Osteocyte (in vitro differentiated cells): ENCODE results near the gene PSME3. TPM values are rescaled to one million over a fixed set of nuclear protein-coding genes. Genes with fewer than 3 reads are reported as not detected.
"Not testable (repeated sequence)": the region's sequence is repeated elsewhere in the genome, so short reads cannot be mapped to it uniquely, and the experiment has no call there.

ENCODE experiments used
- DNase-seq: peaks from one replicate; pipeline ENCODE4 v3.0.0; 2021; ENCODE audit warnings: mixed read lengths; ENCODE audit not compliant: unreplicated experiment; ENCODE audit errors: extremely low spot score
- H3K27ac Mint-ChIP-seq: one replicate; pipeline ENCODE4 v1.8.0; 2021; ENCODE audit warnings: mild to moderate bottlenecking, mixed read lengths; ENCODE audit not compliant: unreplicated experiment
- H3K27me3 Mint-ChIP-seq: one replicate; pipeline ENCODE4 v1.8.0; 2021; ENCODE audit warnings: mixed read lengths; ENCODE audit not compliant: unreplicated experiment
- H3K36me3 Mint-ChIP-seq: one replicate; pipeline ENCODE4 v1.8.0; 2021; ENCODE audit warnings: mixed read lengths; ENCODE audit not compliant: unreplicated experiment
- H3K4me1 Mint-ChIP-seq: one replicate; pipeline ENCODE4 v1.8.0; 2021; ENCODE audit warnings: mixed read lengths; ENCODE audit not compliant: unreplicated experiment
- H3K4me3 Mint-ChIP-seq: one replicate; pipeline ENCODE4 v1.8.0; 2021; ENCODE audit warnings: mild to moderate bottlenecking, moderate library complexity, mixed read lengths; ENCODE audit not compliant: unreplicated experiment
- H3K9me3 Mint-ChIP-seq: one replicate; pipeline ENCODE4 v1.8.0; 2021; ENCODE audit warnings: mixed read lengths; ENCODE audit not compliant: unreplicated experiment
- CTCF ChIP-seq: fragments of 200-600 bp; sonication (generic); IDR thresholded peaks from 2 replicates; pipeline ENCODE4 v1.5.0; 2021; ENCODE audit warnings: antibody characterized with exemption, mild to moderate bottlenecking, moderate library complexity
- total RNA-seq: library from RNA; stranded (reverse); gene quantifications from 2 replicates; pipeline ENCODE4 v1.2.1, GENCODE V29; 2021

PSME3 gene
- total RNA-seq, 1 donor from 2014 or later: 111 TPM

DNA sequence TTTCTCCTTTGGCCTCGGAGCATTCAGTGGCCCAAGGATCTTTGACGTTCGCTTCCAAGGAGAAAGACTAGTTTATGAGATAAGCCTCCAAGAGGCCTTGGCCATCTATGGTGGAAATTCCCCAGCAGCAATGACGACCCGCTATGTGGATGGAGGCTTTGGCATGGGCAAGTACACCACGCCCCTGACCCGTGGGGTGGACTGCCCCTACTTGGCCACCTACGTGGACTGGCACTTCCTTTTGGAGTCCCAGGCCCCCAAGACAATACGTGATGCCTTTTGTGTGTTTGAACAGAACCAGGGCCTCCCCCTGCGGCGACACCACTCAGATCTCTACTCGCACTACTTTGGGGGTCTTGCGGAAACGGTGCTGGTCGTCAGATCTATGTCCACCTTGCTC, 19.2 kb downstream of the PSME3 start:
- no peak for DNase-seq
- H3K4me1 Mint-ChIP-seq: no peaks in the 10 kb centered on the region
- H3K27ac Mint-ChIP-seq: no peak overlapping the region
- no peak for TF ChIP-seq CTCF
- no peak overlapping the region for H3K4me3 Mint-ChIP-seq
- H3K27me3 Mint-ChIP-seq: no peaks in the 10 kb centered on the region
- H3K9me3 Mint-ChIP-seq: no peaks in the 10 kb centered on the region
- H3K36me3 Mint-ChIP-seq: no peaks in the 10 kb centered on the region

DNA sequence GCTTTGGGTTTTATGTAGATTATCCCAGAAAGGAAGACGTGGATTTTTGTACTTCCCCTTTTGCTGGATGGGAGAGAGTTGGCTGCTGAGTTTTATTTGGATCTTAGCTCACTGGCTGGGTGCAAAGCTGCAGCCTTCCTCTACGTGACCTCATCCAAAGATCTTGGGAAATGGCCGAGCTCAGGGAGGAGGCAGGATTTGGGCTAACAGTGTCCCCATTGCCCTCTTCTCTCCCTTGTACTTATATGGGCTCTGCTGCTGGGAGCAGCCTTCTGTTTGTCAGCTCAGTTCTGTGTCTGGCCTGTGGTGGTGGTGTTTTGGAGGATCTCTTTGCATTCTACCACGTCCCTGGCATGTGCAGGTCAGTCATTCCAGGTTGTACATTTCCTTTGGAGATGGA, 19.8 kb downstream of the PSME3 start:
- Mint-ChIP-seq H3K4me3 (no peak overlapping the region), H3K4me1 (no peaks in the 10 kb centered on the region)

GRCh38 chr17:42853597-42853967, 20.4 kb downstream of the PSME3 start:
- Mint-ChIP-seq H3K9me3 (no peaks in the 10 kb centered on the region), H3K27me3 (no peaks in the 10 kb centered on the region), H3K4me3 (no peak overlapping the region), H3K27ac (no peak overlapping the region), H3K36me3 (no peaks in the 10 kb centered on the region), H3K4me1 (no peaks in the 10 kb centered on the region)
- no peak for DNase-seq
- no peak for TF ChIP-seq CTCF

More for the DNA sequence above, 19.8 kb downstream of the PSME3 start:
- Mint-ChIP-seq H3K36me3 (no peaks in the 10 kb centered on the region), H3K27ac (no peak overlapping the region), H3K9me3 (no peaks in the 10 kb centered on the region), H3K27me3 (no peaks in the 10 kb centered on the region)
- TF ChIP-seq CTCF: no peak
- no peak for DNase-seq

DNA sequence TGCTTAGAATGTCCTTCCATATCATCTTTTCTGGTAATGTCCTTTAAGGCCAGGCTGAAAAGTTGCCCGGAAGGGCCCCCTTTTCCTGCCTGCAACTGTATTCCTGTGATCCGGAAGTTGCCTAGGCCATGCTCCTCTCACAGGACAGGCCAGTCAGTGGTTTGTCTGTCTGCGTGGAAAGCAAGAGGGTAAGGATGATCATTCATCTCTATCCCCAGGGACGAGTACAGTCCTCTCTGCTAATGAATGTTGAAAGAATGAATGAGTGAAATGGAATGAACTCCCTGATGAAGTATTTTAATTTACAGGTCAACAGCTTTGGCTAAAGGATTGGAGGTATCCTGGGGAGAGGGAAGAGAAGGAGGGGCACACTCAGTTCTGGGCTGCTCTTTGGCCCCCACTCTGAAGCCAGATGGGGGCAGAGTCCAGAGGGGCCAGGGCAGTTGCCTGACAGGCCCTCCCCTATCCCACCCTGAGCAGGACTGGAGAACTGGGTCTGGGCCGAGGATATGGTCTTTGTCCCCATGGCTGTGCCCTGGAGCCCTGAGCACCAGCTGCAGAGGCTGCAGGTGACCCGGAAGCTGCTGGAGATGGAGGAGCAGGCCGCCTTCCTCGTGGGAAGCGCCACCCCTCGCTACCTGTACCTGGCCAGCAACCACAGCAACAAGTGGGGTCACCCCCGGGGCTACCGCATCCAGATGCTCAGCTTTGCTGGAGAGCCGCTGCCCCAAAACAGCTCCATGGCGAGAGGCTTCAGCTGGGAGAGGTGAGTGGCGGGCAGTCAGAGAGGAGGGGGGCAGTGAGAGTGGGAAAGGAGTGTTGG, 21.0 kb downstream of the PSME3 start:
- Mint-ChIP-seq H3K9me3 (no peaks in the 10 kb centered on the region), H3K36me3 (no peaks in the 10 kb centered on the region), H3K4me3 (no peak overlapping the region), H3K4me1 (no peaks in the 10 kb centered on the region), H3K27me3 (no peaks in the 10 kb centered on the region), H3K27ac (no peak overlapping the region)
- no peak for TF ChIP-seq CTCF
- DNase-seq: no peak

DNA sequence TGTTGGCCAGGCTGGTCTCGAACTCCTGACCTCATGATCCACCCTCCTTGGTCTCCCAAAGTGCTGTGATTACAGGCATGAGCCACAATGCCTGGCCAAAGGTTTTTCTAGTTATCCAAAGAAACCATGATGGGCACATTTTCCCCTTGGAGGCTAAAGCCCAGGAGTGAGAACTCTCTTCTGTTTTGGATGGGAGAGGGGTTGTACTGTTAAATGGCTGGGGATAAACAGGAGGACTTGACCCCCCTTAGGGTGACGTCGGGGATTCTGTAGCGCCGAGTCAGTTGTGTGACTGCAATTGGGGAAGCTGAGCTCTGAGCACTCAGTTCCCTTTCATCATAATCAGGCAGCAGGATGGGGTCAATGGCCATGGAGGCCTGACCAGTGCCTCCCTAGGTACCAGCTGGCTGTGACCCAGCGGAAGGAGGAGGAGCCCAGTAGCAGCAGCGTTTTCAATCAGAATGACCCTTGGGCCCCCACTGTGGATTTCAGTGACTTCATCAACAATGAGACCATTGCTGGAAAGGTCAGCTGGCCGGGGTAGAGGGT, 21.9 kb downstream of the PSME3 start:
- no peaks in the 10 kb centered on the region for H3K36me3 Mint-ChIP-seq

DNA sequence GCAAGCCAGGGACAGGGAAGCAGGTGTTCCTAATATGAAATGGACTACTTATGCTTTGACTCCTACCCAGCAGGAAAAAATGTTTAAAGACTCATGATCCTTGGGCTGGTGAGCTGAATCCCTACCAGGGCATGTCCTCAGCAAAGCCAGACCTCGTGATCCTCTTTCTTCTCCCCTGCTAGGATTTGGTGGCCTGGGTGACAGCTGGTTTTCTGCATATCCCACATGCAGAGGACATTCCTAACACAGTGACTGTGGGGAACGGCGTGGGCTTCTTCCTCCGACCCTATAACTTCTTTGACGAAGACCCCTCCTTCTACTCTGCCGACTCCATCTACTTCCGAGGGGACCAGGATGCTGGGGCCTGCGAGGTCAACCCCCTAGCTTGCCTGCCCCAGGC, 22.9 kb downstream of the PSME3 start:
- H3K27ac Mint-ChIP-seq, H3K4me3 Mint-ChIP-seq, DNase-seq, H3K4me1 Mint-ChIP-seq, H3K27me3 Mint-ChIP-seq, H3K9me3 Mint-ChIP-seq, H3K36me3 Mint-ChIP-seq: not testable (repeated sequence)

More for the DNA sequence above, 21.9 kb downstream of the PSME3 start:
- Mint-ChIP-seq H3K27me3 (no peaks in the 10 kb centered on the region), H3K27ac (no peak overlapping the region), H3K4me3 (no peak overlapping the region), H3K9me3 (no peaks in the 10 kb centered on the region), H3K4me1 (no peaks in the 10 kb centered on the region)
- DNase-seq: no peak
- no peak for TF ChIP-seq CTCF

DNA sequence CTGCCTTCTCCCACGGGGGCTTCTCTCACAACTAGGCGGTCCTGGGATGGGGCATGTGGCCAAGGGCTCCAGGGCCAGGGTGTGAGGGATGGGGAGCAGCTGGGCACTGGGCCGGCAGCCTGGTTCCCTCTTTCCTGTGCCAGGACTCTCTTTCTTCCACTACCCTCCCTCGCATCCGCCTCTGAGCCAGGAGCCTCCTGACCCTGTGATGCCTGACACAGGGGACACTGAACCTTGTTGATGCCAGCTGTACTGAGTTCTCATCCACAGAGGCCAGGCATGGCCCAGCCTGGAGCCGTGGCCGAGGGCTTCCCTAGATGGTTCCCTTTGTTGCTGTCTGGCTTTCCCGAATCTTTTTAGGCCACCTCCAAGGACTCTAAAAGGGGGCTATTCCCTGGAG, 23.3 kb downstream of the PSME3 start:
- not testable (repeated sequence) for H3K36me3 Mint-ChIP-seq, H3K4me3 Mint-ChIP-seq, H3K9me3 Mint-ChIP-seq

More for the DNA sequence above, 23.3 kb downstream of the PSME3 start:
- H3K4me1 Mint-ChIP-seq, H3K27me3 Mint-ChIP-seq, H3K27ac Mint-ChIP-seq, DNase-seq: not testable (repeated sequence)
